Measurements from ENCODE around the gene APMAP.
"Not testable (repeated sequence)": the region's sequence is repeated elsewhere in the genome, so short reads cannot be mapped to it uniquely, and the experiment has no call there.

The APMAP gene

DNA sequence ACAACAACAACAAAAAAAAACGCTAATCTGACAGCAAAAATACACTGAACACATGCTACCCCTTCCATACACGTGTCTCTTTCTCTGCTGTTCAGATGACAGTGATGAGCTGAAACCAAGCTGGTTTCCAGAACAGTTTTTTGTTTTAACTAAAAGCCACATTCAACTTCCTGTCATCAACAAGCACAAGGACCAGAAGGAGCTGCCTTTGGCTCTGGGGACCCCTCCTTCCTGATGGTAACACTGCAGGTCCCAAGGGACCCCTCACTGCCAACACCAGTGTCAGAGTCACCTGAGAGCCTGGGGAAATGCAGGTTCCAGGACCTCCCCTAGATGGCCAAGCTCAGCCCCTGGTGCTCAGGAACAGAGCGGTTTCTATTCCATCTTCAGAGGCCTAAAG is 37.5 kb downstream of the APMAP start:
- DNase-seq: no peak

DNA sequence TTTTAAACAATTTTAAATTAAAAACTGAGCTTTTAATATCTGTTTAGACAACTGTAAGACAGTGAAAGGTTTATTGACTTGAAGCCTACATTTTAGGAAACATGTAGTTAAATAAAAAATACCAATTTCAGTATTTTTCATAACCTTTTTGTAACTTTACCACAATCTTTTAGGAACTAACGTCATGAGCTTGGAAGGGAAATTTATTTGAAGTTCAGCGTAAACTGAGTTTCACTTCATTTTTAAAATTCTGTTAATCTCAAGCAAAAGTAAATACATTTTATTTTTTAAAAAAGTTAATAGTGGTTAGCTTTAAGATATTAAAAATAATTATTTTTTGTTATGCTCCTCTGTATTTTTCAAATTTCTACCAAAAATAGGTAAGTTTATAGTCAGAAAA is 38.0 kb downstream of the APMAP start:
- no peak for DNase-seq

DNA sequence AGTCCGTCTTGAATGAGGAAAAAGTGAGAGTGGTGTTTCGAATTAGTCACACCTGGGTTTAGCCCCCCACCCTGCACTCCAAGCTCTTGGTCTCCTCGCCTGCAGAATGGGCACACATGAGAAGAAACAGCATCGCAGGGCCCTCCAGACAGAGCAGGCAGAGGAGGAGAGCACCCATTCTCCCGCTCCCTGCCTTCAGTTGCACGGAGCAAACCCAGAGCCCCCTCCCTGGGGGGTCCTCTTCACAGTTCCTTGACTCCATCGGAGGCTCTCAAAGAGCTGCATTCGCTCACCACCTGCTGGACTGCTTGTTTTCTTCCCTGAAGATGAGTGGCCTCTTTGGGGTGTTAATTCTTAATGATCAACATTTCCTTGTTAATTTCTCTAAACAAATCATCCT is 38.4 kb downstream of the APMAP start:
- no peak for DNase-seq

DNA sequence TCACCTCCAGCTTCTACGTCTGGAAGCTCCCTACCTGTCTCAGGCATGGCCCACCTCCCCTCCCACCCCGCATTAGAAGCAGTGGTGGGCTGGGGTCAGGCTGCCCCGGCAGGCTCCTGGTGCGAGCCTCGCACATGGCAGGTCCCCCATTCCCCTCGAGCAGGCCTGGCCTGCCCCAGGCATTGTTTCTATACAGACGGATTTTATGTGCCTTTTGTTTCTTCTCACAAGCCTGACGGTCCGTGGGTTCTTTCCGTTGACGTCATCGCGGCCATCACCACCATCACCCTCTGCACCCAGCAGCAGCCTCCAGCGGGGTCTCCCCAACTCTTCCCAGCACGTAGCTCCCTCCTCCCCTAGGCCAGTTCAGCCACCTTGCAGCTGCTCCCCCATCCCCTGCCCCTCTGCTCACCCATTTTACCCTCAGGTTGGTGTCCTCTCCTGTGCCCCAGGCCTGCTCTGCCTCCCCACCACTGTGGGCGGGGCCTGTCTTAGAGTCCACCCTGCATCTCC is 38.9 kb downstream of the APMAP start:
- DNase-seq: no peak

DNA sequence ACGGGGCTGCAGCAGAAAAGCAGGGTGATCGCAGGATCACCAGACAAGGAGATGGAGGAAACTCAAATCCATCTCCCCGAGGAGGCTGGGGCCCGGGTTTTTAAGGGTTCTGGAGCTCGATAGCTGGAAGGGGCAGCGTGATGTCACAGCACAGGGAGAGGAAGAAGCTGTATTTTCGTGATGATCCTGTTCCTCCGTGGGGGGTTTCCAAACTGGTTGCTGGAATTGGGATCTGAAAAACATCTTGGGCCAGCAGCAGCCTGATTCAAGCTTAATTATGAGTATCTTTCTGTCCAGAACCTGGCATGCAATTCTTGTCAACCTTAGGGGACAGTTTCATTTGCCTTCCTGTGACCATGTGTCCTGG is 39.4 kb downstream of the APMAP start:
- DNase-seq: no peak

DNA sequence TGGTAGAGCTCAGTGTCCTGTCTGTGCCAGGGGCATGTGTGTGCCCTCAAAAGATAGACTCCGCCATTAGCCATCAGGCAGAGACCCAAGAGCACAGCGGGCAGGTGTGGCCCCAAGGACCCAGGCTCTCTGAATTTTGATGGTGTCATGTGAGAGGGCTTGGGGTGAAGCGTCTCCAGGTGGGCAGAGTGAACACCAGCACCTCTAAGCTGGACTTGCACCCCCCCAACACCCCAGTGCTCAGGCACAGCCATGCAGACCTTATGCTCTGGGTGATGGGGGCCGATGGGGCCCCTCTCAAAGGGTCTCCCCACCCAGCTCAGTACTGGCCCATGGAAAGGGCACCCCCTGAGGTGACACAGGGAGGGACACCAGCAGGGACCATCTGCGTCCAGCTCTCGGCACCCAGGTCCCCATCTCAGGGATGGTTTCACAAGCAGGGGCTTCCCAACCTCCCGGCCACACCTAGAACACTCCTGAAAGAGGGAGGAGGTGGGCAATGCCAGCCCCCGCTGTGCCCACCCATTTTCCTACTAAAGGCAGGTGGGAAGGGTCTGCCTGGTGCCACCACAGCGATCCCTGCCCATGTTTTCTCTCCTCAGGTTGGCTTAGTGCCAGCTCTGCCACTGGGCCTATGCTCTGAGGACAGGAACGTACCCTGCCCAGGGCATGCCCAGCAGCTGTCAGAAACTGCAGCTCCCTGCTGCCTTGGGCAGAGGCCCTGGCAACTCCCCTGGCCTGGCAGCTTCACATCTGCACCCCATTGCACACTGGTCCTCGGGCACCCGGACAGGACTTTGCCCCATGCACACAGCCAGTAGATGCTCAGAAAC is 40.0 kb downstream of the APMAP start:
- no peak for DNase-seq

DNA sequence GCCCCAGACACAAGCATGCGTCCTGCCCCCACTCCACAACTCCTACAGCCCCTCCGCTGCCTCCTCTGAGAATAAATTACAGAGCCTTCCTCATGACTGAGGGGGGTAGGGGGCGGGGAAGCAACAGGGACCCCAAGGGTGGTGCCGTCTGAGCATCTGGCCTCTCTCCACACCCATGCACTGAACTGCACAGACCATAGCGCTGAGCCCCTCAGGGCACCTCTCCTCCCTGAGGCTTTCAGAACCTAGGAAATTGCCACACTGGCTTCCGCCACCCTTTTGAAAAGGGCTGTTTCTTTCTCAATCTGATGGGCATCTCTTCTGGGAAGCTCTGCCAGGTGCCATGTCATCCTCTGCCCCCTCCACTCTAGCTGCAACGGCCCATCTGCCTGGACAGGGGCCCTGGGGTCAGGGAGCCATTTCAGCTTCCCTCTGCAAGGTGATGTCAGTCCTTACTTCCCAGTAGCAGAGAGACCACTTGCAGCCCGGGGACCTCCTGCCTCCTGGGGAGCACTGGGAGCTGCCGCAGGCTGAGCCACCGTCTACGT is 40.9 kb downstream of the APMAP start:
- DNase-seq: no peak

DNA sequence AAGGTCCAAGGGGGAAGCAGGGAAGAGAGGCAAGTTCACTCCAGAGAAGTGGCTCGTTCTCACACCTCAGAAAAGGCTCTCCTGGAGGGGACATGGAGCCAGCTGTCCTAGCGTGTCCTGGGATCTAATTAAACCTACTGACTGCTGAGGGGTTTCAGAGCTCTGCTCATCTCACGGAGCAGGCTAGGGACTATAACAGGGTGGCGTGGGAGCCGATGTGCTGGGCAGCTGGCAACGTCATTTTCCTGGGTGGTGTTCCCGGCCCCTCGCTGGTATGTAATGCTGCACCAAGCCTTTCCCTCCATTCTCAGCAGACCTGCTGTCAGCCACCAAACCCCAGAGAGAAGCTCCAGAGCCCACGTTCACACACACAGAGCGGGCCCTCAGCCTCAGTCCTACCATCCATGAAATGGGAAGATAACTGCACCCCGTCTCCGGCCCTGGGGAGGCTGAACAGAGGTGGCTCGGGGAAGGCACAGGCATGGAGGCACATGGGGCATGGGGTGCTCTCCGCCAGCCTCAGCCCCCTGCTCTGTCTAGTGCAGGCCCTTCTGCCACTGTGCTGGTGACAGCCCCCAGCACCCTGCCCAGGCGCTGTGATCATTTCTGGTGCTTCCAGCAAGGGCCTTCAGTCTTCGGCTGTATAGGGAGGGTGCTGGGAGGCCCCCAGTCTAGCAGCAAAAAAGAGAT is 41.6 kb downstream of the APMAP start:
- DNase-seq: no peak

DNA sequence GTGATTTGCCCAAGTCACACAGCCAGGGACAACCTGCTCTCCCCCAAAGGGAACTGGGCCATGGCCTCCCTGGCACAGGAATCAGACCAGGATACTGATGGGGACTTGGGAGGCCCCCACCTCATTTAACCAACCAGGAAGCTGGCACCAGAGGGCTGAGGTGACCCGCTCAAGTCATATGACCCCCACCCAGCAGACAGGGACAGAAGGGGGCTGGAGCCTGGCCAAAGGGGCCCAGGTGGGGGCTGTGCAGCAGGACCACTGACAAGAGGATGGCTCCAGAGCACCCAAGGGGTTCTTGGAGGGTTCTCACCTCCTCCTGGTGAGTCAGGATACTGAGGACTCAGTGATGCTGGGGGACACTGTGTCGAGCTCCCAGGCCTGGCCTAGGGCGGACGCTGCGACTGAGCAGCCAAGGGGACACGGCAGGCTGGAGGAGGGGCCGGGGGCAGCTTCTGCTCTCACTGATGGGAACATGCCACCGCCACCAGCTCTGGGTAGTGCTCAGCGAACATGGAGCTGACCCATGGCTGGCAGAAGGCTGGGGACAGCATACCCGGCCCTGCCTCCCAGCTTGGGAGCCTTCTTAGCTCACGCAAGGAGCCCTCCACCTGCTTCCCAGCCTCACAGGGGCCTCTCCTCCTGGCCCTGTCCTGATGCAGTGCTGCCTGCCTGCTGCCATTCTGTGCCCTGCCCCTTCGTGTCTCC is 42.3 kb downstream of the APMAP start:
- no peak for DNase-seq

DNA sequence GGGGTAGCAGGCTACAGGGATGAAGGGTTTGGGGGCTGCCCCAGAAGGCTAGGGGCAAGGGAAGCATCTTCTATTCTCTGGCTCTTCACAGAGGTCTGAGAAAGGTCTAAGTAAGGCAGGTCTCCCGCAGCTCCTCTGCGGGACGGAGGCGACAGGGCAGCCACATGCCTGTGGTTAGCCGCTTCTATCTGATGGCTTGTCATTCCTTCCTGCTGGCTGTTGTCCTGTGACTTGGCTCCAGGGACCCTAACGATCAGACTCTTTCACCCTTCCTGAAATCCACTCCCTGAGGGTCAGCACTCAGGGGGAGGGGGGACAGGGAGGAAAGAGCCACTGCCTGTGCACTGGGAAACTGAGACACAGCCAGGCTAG is 42.8 kb downstream of the APMAP start:
- DNase-seq: no peak

DNA sequence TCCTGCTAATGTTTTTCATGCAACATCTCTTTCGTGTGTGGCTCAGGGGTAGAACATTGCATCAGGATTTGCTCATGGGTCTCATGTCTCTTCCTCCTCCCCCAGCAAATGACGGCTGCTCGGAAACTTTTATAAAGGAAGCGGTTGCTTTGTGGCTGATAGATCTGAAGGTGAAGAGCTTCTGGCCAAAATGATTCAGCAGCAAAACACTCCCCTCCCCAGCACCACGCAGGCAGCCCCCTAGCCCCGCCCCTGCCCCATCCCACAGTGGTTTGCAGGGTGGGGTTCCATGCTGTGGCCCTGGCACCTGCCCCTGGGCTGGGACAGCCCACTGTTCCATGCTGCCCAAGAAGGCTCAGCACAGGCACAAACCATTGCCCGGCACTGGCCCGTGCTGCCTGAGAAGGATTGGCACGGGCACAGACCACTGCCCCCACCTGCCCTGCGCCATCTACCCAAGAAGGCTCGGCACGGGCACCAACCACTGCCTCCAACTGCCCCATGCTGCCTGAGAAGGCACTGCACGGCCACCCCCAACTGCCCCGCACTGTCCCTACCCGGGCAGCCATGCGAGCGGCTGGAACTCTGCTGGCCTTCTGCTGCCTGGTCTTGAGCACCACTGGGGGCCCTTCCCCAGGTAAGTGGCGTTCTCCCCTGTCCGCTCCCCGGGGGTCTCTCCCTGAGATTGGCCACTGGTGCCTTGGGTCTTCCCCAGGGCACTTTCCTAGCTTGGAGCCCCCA is 43.4 kb downstream of the APMAP start, which contains the start of gene CST7:
Gene CST7 (plus strand): TSS at position 331 of the 741 bp plus-strand sequence. CDS start 237 bp downstream, at position 568.
- DNase-seq: no peak

DNA sequence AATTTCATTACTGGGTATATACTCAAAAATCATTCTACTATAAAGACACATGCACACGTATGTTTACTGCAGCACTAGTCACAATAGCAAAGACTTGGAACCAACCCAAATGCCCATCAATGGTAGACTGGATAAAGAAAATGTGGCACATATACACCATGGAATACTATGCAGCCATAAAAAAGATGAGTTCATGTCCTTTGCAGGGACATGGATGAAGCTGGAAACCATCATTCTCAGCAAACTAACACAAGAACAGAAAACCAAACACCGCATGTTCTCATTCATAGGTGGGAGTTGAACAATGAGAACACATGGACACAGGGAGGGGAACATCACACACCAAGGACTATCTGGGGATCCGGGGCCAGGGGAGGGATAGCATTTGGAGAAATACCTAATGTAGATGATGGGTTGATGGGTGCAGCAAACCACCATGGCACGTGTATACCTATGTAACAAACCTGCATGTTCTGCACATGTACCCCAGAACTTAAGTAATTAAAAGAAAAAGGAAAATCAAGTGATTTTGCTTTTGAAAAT is 44.1 kb downstream of the APMAP start:
- DNase-seq: not testable (repeated sequence)

DNA sequence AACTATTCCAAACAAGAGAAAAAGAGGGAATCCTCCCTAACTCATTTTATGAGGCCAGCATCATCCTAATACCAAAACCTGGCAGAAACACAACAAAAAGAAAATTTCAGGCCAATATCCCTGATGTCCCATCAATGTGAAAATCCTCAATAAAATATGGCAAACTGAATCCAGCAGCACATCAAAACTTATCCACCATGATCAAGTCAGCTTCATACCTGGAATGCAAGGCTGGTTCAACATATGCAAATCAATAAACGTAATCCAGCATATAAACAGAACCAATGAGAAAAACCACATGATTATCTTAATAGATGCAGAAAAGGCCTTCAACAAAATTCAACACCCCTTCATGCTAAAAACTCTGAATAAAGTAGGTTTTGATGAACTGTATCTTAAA is 46.2 kb downstream of the APMAP start:
- DNase-seq: not testable (repeated sequence)

DNA sequence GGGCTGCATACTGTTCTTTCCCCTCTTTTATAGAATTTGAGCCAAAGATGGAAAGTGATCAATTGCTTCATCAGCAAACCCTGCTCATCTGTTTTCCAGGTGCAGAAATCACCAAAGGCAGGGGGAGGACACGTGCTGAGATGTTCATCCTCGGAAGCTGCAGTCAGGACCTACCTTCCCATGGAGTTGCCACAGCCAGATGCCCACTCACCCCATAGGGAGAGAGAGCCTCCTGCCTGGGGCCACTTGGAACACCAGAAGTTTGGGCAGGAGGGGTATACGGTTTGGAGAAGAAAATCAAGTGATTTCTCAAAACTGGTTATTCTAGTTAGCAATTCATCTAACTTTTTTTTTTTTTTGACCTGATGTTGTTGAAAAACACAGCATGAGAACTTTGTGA is 48.8 kb downstream of the APMAP start:
- DNase-seq: no peak

DNA sequence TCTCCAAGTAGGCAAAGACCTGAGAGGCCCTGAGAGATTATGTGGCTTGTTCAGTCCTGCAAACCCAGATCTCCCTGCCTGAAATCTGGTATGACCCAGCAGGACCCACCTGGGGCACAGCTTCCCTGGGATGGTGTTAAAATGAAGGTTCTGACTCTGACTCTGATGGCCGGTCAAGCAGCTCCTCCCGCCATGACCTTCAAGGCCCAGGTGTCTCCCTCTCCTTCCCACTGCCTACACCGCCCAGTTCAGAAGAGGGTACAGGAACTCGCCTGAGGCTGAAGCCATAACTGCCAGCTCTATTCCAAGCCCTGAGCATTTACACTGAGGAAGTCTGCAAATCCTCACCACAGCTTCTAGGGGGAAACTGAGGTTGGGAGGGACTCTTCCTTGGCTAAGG is 49.4 kb downstream of the APMAP start:
- DNase-seq: no peak

DNA sequence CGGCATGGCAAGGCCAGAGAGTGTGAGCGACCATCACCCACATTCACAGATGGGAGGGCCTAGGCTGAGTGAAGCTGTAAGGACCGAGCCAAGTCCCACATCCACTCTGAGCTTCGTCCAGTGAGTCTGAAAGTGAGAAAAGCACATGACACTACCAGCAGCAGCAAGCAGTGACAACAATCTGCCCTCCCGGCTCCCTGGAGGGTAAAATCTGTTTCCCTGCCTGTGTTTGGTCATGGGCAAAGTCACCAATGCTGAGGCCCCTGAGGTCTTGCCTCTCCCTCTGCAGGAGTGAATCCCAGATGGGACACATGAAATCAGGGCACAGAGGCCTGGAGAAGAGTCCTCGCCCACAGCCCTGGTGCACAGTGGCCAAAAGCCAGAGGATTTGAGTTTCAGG is 49.9 kb downstream of the APMAP start:
- DNase-seq: no peak

DNA sequence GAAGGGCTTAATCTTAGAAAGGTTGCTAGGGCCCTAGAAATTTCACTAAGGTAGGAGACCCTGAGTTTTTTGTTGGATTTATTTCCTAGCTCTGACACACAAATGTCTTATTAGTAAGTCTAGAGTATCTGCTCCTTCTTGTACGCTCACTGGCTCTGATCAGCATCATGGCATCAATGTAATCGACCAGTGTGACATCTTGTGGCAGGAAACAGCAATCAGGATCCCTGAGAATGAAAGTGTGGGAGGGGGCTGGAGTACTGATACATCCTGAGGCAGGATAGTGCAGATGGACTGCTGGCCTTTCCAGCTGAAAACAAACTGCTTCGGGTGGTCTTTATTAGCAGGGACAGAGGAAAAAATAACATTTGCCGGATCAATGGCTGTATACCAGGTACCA is 53.5 kb downstream of the APMAP start:
- DNase-seq: no peak

DNA sequence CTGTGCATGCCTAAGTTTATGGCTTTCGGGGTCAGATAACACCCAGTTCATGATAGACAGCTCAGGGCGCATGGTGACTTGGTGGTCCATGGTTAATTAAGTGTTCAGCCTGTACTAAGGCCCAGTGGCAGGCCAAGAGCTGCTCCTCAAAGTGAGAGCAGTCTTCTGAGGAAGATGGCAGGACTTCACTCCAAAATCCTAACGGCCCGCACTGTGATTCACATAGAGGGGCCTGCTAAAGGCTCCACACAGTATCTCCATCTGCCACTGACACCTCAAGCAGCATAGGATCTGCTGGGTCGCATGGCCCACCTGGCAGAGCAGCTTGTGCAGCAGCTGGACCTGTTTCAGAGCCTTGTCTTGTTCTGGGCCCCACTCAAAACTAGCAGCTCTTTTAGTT is 54.1 kb downstream of the APMAP start:
- no peak for DNase-seq

DNA sequence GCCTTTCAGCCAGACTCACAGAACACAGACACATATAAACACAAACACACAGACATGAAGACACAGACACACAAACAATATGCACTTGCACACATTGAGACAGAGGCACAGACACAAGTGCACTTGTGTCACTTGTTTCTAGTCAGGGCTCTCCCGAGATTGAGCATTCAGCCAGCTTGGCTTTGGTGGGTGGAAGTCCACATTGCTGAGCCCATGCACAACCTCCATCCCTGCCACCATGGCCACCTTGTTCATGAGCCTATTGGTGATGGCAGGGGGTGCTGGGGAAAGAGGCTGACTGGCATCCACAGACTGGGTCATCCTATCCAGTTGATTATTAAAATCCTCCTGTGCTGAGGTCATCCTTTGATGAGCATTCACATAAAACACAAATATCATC is 55.0 kb downstream of the APMAP start:
- DNase-seq: no peak

DNA sequence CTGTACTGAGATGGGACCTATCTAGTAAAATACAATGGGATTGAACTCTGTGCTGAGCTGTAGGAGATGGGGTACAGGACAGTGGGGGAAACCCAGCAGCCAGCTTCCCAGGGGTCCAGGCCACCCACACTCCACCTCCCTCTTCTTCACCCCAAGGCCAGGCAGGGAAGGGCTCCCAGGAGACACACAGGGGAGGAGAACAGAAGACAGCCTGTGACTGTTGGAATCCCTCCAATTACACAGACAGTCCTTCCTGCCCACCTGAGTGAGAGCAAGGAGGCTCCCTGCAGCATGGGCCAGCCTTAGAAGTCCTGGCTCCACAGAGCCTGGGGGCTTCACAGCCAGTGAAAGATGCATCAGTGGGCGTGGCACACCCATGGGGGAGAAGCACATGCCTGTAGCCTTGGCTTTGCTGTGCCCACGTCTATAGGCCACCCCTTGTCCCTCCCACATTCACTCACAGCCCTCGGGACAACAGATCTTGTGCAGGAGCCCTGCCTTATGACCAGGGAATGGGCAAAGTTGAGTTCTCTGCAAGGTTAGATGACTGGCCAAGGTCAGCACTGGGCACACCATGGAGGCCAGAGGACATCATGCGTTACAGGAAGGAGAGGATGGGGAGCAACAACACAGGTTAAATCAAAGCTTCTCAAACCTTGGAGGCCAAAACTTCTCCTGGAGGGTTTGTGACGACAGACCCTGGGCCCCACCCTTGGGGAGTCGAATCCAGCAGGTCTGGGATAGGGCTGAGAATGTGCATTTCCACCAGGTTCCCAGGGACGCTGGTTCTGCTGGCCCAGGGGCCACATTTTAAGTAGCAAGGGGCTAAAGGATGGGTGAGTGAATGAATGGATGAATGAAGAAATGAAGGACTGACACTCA is 55.8 kb downstream of the APMAP start:
- no peak for DNase-seq

Data from amygdala (tissue), 56 donors.